Measurements from ENCODE around the gene IMP3. TPM values are rescaled to one million over a fixed set of nuclear protein-coding genes. Genes with fewer than 3 reads are reported as not detected.
"Not testable (repeated sequence)": the region's sequence is repeated elsewhere in the genome, so short reads cannot be mapped to it uniquely, and the experiment has no call there.

Gene IMP3
- total and polyA plus RNA-seq, 8 donors, result 18.7 to 39.6 (median 30.8) TPM

DNA sequence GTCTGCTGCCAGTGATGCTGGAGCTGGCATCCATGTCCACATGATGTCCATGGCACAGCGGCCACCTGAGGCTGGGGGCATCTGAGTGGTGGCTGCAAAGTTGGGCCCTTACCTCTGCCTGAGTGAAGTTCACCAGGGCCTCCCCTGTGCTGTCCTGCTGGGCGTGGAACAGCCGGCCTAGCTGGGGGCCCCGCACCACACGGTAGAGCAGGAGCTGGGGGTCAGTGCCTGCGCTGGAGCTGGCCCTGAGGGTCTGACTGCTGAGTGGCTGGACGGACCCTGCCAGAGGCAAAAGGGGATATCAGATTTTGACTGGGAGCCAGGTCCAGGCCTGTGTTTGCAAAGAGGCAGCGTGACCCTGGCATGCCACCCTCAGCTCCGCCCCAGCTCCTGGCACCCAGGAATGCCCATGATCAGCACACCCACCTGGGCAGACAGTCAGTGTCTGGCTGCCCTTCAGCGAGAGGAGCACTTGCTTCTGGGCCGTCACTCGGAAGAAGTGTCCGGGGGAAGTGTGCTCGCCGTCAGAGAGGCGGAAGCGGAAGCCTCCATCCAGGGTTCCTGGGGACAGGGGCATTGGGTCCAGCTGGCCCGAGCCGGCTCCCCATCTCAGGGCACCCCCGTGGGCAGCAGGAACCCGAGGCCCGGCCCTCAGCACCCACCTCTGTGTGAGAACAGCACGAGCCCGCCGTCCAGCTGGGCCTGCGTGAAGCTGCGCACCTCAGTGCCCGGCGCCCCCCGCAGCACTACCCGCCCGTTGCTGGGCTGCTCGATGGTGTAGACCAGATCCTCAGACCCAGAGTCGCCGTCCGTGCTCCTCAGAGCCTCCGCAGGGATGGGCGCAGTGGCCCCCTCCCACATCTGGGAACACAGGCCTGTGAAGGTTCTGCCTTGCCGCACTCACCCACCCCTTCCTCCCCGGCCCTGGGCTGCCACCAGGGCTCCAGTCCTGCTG lies 42.4 kb upstream of the IMP3 start:
- Histone ChIP-seq H3K36me3 (no peaks in the 10 kb centered on the region), H3K27me3 (no peaks in the 10 kb centered on the region), H3K9me3 (no peaks in the 10 kb centered on the region), H3K27ac (no peak overlapping the region), H3K4me1 (no peaks in the 10 kb centered on the region), H3K4me3 (no peak overlapping the region)
- TF ChIP-seq, protein P1, sequence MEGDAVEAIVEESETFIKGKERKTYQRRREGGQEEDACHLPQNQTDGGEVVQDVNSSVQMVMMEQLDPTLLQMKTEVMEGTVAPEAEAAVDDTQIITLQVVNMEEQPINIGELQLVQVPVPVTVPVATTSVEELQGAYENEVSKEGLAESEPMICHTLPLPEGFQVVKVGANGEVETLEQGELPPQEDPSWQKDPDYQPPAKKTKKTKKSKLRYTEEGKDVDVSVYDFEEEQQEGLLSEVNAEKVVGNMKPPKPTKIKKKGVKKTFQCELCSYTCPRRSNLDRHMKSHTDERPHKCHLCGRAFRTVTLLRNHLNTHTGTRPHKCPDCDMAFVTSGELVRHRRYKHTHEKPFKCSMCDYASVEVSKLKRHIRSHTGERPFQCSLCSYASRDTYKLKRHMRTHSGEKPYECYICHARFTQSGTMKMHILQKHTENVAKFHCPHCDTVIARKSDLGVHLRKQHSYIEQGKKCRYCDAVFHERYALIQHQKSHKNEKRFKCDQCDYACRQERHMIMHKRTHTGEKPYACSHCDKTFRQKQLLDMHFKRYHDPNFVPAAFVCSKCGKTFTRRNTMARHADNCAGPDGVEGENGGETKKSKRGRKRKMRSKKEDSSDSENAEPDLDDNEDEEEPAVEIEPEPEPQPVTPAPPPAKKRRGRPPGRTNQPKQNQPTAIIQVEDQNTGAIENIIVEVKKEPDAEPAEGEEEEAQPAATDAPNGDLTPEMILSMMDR (IDR thresholded peaks at IDR 0.05), result no peak
- WGBS, 2 donors, result 70 to 78% methylated on average over 35 to 40 of the region's 40 CpGs
- no peak for FAIRE-seq
- ATAC-seq, result peak in 1 of 4 donors; percentile 2
- intact Hi-C loops (cut with DNase I), result loop anchor here (5.0 to 10.0 kb wide), 4 partner anchors 48 to 318 kb away; partner anchors contain the start of genes MAN2C1 (in 2 of the 3) and SNUPN (in 1 of the 3)
- DNase-seq, result peak in 1 of 6 donors; percentile 79

DNA sequence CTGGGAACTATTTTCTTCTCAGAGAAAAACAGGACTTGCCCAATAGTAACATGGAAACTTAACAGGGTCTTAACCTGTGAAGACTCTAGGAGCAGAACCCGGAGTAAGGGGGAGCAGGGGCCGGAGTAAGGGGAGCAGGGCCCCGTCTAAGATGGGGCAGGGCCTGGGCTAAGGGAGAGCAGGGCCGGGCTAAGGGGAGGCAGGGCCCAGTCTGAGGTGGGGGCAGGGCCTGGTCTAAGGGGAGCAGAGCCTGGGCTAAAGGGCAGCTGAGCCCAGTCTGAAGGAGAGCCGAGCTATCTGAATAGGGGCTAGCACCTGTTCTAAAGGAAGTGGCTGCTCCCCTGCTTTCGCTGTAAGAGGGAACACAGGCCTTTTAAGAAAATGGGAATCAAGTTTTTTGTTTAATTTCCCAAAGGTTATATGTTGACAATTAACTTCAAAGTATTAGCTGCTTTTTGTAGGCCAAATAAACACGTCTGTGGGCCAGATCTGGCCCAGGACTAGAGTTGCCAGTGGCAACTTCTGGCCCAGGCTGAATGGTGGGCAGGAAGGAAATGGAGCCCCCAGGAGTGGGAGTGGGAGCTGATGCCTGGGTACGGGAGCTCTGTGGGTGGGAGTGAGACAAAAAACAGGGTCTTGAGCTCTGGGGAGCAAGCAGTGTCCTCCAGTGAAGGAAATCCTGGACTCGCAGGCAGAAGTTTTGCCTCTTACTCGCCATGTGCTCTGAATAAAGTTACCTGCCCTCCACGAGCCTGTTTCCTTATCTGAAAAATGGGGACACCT lies 40.2 kb upstream of the IMP3 start:
- Histone ChIP-seq H3K27me3 (no peaks in the 10 kb centered on the region), H3K4me1 (no peaks in the 10 kb centered on the region), H3K9me3 (no peaks in the 10 kb centered on the region), H3K4me3 (no peak overlapping the region), H3K27ac (no peak overlapping the region), H3K36me3 (no peaks in the 10 kb centered on the region)
- ATAC-seq, result no peak
- TF ChIP-seq, protein P1 (IDR thresholded peaks at IDR 0.05), result no peak
- 68 to 77% methylated on average over 11 of the region's 11 CpGs for WGBS, 2 donors
- no peak for FAIRE-seq
- intact Hi-C loops (cut with DNase I), result loop anchor here (5.0 to 10.0 kb wide), 4 partner anchors 45 to 315 kb away; partner anchors contain the start of genes MAN2C1 (in 2 of the 3) and SNUPN (in 1 of the 3)
- peak in 1 of 6 donors; percentile 50 for DNase-seq

DNA sequence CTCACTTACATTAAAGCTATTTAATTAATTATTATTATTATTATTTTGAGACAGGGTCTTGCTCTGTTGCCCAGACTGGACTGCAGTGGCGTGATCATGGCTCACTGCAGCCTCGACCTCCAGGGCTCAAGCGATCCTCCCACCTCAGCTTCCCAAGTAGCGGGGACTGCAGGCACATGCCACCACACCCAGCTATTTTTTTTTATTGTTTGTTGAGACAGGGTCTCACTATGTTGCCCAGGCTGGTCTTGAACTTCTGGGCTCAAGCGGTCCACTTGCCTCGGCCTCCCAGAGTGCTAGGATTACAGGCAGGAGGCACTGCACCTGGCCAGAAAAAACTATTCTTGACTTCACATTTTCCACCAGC lies 38.3 kb upstream of the IMP3 start:
- H3K27me3 ChIP-seq; H3K4me1 ChIP-seq; H3K36me3 ChIP-seq; FAIRE-seq; ATAC-seq; H3K9me3 ChIP-seq; H3K27ac ChIP-seq; DNase-seq; intact Hi-C loops (cut with DNase I); H3K4me3 ChIP-seq: not testable (repeated sequence)
- WGBS, 2 donors, result 93 to 96% methylated on average over 6 of the region's 6 CpGs

DNA sequence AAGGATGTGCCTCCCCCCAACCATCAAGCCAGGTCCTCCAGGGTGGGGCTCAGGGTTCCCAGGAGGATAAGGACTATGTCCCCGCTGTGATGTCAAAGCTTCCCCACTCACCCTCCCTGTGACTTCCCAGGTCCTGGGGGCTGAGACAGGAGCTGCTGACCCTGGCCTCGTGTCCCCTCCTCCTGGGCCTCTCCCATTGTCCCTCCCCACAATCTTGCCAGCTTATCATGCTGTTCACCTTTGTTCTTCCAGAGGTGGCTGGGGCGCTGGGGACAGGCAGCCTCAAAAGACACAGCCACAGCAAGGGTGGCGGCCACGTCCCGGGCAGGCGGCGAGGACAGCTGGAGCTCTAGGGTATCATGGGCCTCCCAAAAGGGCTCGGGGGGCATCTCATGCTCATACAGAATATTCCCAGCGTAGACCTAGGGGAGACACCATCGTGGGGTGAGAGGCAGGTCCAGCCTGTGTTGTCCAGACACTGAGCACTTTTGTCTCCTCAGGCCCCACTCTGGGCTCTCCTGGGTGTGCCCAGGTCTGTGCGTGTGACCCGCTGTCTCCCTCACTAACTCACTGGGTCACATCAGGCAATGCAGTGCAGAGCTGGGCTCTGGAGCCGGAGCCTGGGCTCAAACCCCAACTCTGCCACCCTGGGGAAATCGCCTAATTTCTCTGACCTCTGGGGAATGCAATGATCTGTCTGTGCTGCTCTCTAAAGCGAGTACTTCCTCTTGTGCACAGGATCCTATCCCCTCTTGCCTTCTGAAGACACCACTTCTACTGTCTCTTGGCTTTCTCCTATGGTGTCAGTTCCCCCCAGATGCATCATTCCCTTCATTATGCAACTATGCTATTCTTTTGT lies 37.7 kb upstream of the IMP3 start:
- DNase-seq, result peak in 1 of 6 donors; percentile 54
- TF ChIP-seq, protein P1 (IDR thresholded peaks at IDR 0.05), result no peak

More for the DNA sequence above, 37.7 kb upstream of the IMP3 start:
- no peak overlapping the region for H3K4me3 ChIP-seq
- H3K27ac ChIP-seq, result no peak overlapping the region
- 85 to 89% methylated on average over 16 of the region's 16 CpGs for WGBS, 2 donors
- FAIRE-seq (no peak), ATAC-seq (no peak)
- H3K4me1 ChIP-seq, result peaks cover 4 to 8% (median 6%) of the 10 kb centered on the region in 3 donors
- no peaks in the 10 kb centered on the region for H3K9me3 ChIP-seq
- no peaks in the 10 kb centered on the region for H3K36me3 ChIP-seq
- H3K27me3 ChIP-seq, result no peaks in the 10 kb centered on the region
- intact Hi-C loops (cut with DNase I), result no loop called here
